ENCODE measurements around the gene MYOM3. TPM values are rescaled to one million over a fixed set of nuclear protein-coding genes. Genes with fewer than 3 reads are reported as not detected.

MYOM3 gene
- total and polyA plus RNA-seq, 9 donors: 255 to 555 (median 371) TPM

- Histone ChIP-seq H3K36me3 (ENCODE audit: control insufficient read depth, insufficient read depth, low read length) (no peaks in the 10 kb centered on the region), H3K27me3 (ENCODE audit: control insufficient read depth, insufficient read depth, low read length) (peaks cover 2% of the 10 kb centered on the region), H3K4me3 (ENCODE audit: low read length) (no peak overlapping the region), H3K9me3 (replicated peaks; ENCODE audit: control insufficient read depth, low read depth, low read length) (no peaks in the 10 kb centered on the region), H3K27ac (ENCODE audit: low read length) (no peak overlapping the region), H3K4me1 (ENCODE audit: control insufficient read depth, insufficient read depth, low read length) (peaks cover 9% of the 10 kb centered on the region)
- 70% methylated on average over 5 of the region's 14 CpGs for WGBS (ENCODE audit: insufficient coverage)
- no peak for DNase-seq
These were observed 5.9 kb upstream of the MYOM3 start for GRCh38 chr1:24117722-24118409.

DNA sequence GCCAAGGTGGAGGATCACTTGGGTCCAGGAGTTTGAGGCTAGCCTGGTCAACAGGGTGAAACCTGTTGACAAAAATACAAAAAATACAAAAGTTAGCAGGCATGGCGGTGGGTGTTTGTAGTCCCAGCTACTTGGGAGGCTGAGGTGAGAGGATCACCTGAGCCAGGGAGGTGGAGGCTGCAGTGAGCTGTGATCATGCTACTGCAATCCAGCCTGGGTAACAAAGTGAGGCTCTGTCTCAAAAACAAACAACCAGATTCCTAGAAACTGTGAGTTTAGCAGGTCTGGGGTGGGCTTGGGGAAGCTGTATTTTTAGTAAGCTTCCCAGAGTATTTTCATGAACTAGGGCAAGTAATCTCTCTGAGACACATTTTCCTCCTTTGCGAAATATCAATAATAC lies 5.2 kb upstream of the MYOM3 start:
- Histone ChIP-seq H3K9me3 (replicated peaks; ENCODE audit: control insufficient read depth, low read depth, low read length) (no peaks in the 10 kb centered on the region), H3K4me1 (ENCODE audit: control insufficient read depth, insufficient read depth, low read length) (peaks cover 15% of the 10 kb centered on the region), H3K27ac (ENCODE audit: low read length) (no peak overlapping the region), H3K4me3 (ENCODE audit: low read length) (no peak overlapping the region), H3K27me3 (ENCODE audit: control insufficient read depth, insufficient read depth, low read length) (peaks cover 6% of the 10 kb centered on the region), H3K36me3 (ENCODE audit: control insufficient read depth, insufficient read depth, low read length) (no peaks in the 10 kb centered on the region)
- WGBS (ENCODE audit: insufficient coverage): 100% methylated on average over 1 of the region's 2 CpGs
- DNase-seq: no peak

- Histone ChIP-seq H3K9me3 (replicated peaks; ENCODE audit: control insufficient read depth, low read depth, low read length) (no peaks in the 10 kb centered on the region), H3K4me3 (ENCODE audit: low read length) (no peak overlapping the region), H3K4me1 (ENCODE audit: control insufficient read depth, insufficient read depth, low read length) (peaks cover 29% of the 10 kb centered on the region), H3K27ac (ENCODE audit: low read length) (no peak overlapping the region), H3K27me3 (ENCODE audit: control insufficient read depth, insufficient read depth, low read length) (peaks cover 7% of the 10 kb centered on the region), H3K36me3 (ENCODE audit: control insufficient read depth, insufficient read depth, low read length) (no peaks in the 10 kb centered on the region)
- DNase-seq: no peak
- WGBS (ENCODE audit: insufficient coverage): 81% methylated on average over 5 of the region's 6 CpGs
These were observed 2.8 kb upstream of the MYOM3 start for GRCh38 chr1:24114753-24115152.

DNA sequence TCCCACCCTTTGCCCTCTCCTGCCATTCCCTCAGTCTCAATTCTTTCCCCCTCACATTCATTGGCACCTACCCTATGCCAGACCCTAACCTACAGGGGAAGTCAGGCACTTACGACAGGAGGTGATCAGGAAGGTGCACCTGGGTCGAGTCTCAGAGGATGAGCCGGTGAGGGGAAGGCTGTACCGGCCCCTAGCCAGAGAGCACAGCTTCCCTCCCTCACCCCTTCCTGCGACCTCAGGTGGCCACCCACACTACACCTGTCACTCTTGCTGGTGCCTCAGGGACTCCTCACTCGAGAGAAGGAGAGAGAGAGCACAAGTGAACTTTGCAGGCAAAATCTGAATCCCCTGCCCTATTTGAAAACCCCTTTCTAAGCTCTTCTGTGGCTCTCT lies 1.7 kb upstream of the MYOM3 start:
- H3K4me3 ChIP-seq (ENCODE audit: low read length): no peak overlapping the region
- H3K27ac ChIP-seq (ENCODE audit: low read length): no peak overlapping the region
- H3K36me3 ChIP-seq (ENCODE audit: control insufficient read depth, insufficient read depth, low read length): no peaks in the 10 kb centered on the region
- no peak for DNase-seq
- no peaks in the 10 kb centered on the region for H3K9me3 ChIP-seq (replicated peaks; ENCODE audit: control insufficient read depth, low read depth, low read length)
- peaks cover 7% of the 10 kb centered on the region for H3K27me3 ChIP-seq (ENCODE audit: control insufficient read depth, insufficient read depth, low read length)
- 59% methylated on average over 5 of the region's 6 CpGs for WGBS (ENCODE audit: insufficient coverage)
- H3K4me1 ChIP-seq (ENCODE audit: control insufficient read depth, insufficient read depth, low read length): peaks cover 33% of the 10 kb centered on the region

DNA sequence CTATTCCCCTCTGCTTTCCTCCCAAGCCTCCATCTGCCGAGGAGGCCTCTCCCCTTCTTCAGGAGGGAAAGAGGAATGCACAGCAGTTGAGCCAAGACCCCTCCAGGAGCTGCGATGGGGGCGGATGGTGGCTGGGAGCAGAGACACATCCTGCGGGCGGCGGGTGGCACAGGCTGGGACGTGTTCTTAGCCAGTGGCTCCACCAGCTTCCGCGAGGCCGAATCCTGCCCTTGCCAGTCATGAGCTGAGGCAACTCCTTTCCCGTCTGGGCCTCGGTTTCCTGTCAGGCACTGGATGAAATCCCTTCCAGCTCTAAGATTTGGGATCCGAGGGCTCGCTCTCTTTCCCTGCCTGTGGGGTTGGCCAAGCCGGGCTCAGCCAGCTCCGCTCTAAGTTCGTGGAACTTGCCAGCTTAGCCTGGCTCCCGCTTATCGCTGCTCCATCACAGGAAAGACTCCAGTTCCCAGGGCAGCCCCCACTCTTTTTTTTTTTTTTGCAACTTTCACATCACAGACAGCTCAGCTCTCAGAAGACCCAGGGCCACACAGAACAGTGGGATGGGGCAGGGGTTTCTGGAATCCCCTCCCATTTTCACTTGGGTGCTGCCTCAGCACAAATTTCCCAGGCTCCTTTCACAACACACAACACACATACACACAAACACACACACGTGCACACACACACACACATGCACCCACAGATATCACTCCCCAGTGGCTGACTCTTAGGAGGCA lies 506 bp downstream of the MYOM3 start:
- peak overlapping the region; percentile 92 for H3K27ac ChIP-seq (ENCODE audit: low read length)
- H3K4me3 ChIP-seq (ENCODE audit: low read length): peak overlapping the region; percentile 67
- peaks cover 7% of the 10 kb centered on the region for H3K27me3 ChIP-seq (ENCODE audit: control insufficient read depth, insufficient read depth, low read length)
- peaks cover 15% of the 10 kb centered on the region for H3K36me3 ChIP-seq (ENCODE audit: control insufficient read depth, insufficient read depth, low read length)
- WGBS (ENCODE audit: insufficient coverage): 52% methylated on average over 19 of the region's 20 CpGs
- peak; percentile 26 for DNase-seq
- H3K4me1 ChIP-seq (ENCODE audit: control insufficient read depth, insufficient read depth, low read length): peaks cover 54% of the 10 kb centered on the region
- no peaks in the 10 kb centered on the region for H3K9me3 ChIP-seq (replicated peaks; ENCODE audit: control insufficient read depth, low read depth, low read length)

- H3K27me3 ChIP-seq (ENCODE audit: control insufficient read depth, insufficient read depth, low read length): peaks cover 6% of the 10 kb centered on the region
- 30% methylated on average over 9 of the region's 14 CpGs for WGBS (ENCODE audit: insufficient coverage)
- no peaks in the 10 kb centered on the region for H3K9me3 ChIP-seq (replicated peaks; ENCODE audit: control insufficient read depth, low read depth, low read length)
- DNase-seq: peak; percentile 68
- peaks cover 61% of the 10 kb centered on the region for H3K4me1 ChIP-seq (ENCODE audit: control insufficient read depth, insufficient read depth, low read length)
- H3K36me3 ChIP-seq (ENCODE audit: control insufficient read depth, insufficient read depth, low read length): peaks cover 21% of the 10 kb centered on the region
- peak overlapping the region; percentile 67 for H3K4me3 ChIP-seq (ENCODE audit: low read length)
- peak overlapping the region; percentile 92 for H3K27ac ChIP-seq (ENCODE audit: low read length)
These were observed 1.2 kb downstream of the MYOM3 start for GRCh38 chr1:24110642-24111261.

GRCh38 chr1:24109686-24110475 lies 2.1 kb downstream of the MYOM3 start:
- Histone ChIP-seq H3K27me3 (ENCODE audit: control insufficient read depth, insufficient read depth, low read length) (peaks cover 6% of the 10 kb centered on the region), H3K9me3 (replicated peaks; ENCODE audit: control insufficient read depth, low read depth, low read length) (no peaks in the 10 kb centered on the region), H3K27ac (ENCODE audit: low read length) (peak overlapping the region; percentile 92), H3K4me1 (ENCODE audit: control insufficient read depth, insufficient read depth, low read length) (peaks cover 70% of the 10 kb centered on the region), H3K36me3 (ENCODE audit: control insufficient read depth, insufficient read depth, low read length) (peaks cover 27% of the 10 kb centered on the region), H3K4me3 (ENCODE audit: low read length) (peak overlapping the region; percentile 67)
- WGBS (ENCODE audit: insufficient coverage): 79% methylated on average over 11 of the region's 15 CpGs
- DNase-seq: no peak

DNA sequence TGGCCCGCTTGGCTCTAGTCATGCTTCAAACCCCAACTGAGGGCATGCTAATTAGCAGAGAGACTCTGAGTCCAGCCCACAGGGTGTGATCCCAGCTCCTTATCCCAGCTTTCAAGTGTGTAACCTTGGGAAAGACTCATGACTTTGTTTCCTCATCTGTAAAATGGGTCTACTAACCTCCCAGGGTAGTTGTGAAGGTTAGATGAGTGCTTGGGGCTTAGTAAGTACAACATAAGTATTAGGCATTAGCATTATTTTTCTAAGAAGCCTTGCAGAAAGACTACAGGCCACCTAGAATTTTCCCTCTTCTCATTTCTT lies 2.8 kb downstream of the MYOM3 start:
- Histone ChIP-seq H3K27ac (ENCODE audit: low read length) (peak overlapping the region; percentile 92), H3K36me3 (ENCODE audit: control insufficient read depth, insufficient read depth, low read length) (peaks cover 29% of the 10 kb centered on the region), H3K27me3 (ENCODE audit: control insufficient read depth, insufficient read depth, low read length) (peaks cover 6% of the 10 kb centered on the region), H3K4me1 (ENCODE audit: control insufficient read depth, insufficient read depth, low read length) (peaks cover 77% of the 10 kb centered on the region), H3K9me3 (replicated peaks; ENCODE audit: control insufficient read depth, low read depth, low read length) (no peaks in the 10 kb centered on the region), H3K4me3 (ENCODE audit: low read length) (peak overlapping the region; percentile 67)
- 57% methylated on average over 1 of the region's 1 CpG for WGBS (ENCODE audit: insufficient coverage)
- DNase-seq: no peak

GRCh38 chr1:24108334-24109165 lies 3.4 kb downstream of the MYOM3 start:
- peaks cover 6% of the 10 kb centered on the region for H3K27me3 ChIP-seq (ENCODE audit: control insufficient read depth, insufficient read depth, low read length)
- H3K27ac ChIP-seq (ENCODE audit: low read length): peak overlapping the region; percentile 92
- peaks cover 32% of the 10 kb centered on the region for H3K36me3 ChIP-seq (ENCODE audit: control insufficient read depth, insufficient read depth, low read length)
- WGBS (ENCODE audit: insufficient coverage): 66% methylated on average over 14 of the region's 22 CpGs
- DNase-seq: no peak
- H3K9me3 ChIP-seq (replicated peaks; ENCODE audit: control insufficient read depth, low read depth, low read length): no peaks in the 10 kb centered on the region
- H3K4me3 ChIP-seq (ENCODE audit: low read length): peak overlapping the region; percentile 67
- H3K4me1 ChIP-seq (ENCODE audit: control insufficient read depth, insufficient read depth, low read length): peaks cover 82% of the 10 kb centered on the region
